C4-2B (cell line): ENCODE data around the gene SCPEP1.

ENCODE experiments used
- ZFX ChIP-seq: fragments of 450-650 bp; IDR thresholded peaks from 2 replicates; pipeline ENCODE4 v1.6.1; 2017
- TF ChIP-seq, protein P1 (sequence below): fragments of 450-650 bp; conservative IDR thresholded peaks from 2 replicates; pipeline ENCODE4 v1.5.1; 2017; ENCODE audit warnings: mild to moderate bottlenecking

DNA sequence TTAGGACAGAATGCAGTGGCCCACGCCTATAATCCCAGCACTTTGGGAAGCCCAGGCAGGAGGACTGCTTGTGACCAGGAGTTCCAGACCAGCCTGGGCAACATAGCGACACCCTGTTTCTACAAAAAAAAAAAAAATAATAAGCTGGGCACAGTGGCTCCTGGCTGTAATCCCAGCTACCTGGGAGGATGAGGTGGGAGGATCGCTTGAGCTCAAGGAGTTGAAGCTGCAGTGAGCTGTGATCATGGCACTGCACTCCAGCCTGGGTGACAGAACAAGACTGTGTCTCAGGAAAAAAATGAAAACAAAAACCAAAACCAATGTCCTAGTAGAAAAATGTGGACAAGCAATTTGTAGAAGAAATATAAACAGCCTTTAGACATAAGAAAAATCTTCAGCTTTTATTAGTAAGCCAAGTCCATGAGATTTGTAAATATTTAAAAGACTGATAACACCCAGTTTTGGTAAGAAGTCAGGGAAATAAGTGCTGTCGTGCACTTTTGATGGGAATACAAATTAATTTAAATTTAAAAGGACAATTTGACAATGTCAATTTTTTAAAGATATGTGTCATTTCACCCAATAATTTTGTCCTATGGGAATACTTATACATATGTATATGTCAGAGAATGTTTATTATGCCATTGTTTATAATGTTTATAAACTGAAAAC is 11.1 kb downstream of the SCPEP1 start:
- TF ChIP-seq, protein P1, sequence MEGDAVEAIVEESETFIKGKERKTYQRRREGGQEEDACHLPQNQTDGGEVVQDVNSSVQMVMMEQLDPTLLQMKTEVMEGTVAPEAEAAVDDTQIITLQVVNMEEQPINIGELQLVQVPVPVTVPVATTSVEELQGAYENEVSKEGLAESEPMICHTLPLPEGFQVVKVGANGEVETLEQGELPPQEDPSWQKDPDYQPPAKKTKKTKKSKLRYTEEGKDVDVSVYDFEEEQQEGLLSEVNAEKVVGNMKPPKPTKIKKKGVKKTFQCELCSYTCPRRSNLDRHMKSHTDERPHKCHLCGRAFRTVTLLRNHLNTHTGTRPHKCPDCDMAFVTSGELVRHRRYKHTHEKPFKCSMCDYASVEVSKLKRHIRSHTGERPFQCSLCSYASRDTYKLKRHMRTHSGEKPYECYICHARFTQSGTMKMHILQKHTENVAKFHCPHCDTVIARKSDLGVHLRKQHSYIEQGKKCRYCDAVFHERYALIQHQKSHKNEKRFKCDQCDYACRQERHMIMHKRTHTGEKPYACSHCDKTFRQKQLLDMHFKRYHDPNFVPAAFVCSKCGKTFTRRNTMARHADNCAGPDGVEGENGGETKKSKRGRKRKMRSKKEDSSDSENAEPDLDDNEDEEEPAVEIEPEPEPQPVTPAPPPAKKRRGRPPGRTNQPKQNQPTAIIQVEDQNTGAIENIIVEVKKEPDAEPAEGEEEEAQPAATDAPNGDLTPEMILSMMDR: no peak
- no peak for TF ChIP-seq ZFX
